ENCODE results near the gene NDUFB4.

Gene NDUFB4

DNA sequence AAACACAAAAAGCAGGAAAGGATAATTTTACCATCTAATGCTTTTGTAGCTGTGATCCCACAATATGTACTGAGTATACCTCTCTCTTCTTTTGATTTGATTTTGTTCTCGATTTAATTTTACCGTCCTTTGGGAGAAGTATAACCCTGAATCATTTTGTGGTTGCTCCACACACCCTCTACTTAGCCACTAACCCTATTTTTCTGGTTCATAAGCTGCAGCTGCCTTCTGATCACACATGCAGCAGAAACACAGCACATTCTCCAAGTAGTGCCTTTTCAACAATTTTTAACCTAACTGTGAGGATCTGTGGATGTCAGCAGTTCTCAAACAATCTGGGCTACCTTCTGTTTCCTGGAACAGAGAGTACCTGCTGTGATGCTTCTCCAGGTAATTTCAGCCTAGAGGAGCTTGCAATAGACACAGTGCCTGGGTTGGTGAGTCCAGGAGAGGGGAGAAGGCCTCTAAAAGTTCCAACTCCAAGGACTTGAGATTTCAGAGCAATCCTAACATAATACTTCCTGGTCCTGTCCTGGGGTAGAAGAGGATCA, 45.6 kb downstream of the NDUFB4 start:
- DNase-seq (ENCODE audit: insufficient read length) (no peak), FAIRE-seq (no peak)
- no peak for TF ChIP-seq POLR2AphosphoS5 (IDR thresholded peaks at IDR 0.05; ENCODE audit: low read depth, low read length)
- no peak for TF ChIP-seq TAF1 (IDR thresholded peaks at IDR 0.05; ENCODE audit: borderline replicate concordance, low read depth, low read length)
- TF ChIP-seq POLR2A (IDR thresholded peaks at IDR 0.05; ENCODE audit: low read depth, low read length), result no peak

DNA sequence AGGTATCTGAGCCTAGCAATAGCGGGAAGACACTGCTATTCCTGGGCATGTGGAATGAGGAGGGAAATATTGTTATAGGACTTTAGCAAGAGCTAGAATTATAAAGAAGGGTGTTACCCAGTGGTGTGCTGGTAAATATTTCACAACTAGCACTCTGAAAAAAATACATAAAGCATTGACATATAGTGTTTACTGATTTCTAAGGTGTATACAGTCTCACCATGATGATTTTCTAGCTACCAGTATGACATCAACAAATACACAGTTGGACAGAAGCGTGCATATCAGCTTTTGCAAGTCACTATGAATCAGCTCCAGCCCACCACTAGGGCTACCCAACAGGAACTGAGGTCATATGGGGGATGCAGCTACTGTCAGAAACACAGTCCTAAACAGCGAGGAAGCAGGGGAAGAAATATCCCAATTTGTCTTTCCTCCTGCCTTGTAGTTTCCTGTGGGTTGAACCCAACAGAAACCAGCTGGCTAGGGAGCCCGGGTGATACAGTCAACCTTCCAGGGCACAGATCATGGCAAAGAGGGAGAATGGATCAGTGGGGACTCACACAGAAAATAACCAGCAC, 46.3 kb downstream of the NDUFB4 start:
- DNase-seq (ENCODE audit: insufficient read length), result no peak
- TF ChIP-seq POLR2A (IDR thresholded peaks at IDR 0.05; ENCODE audit: low read depth, low read length) (no peak), TAF1 (IDR thresholded peaks at IDR 0.05; ENCODE audit: borderline replicate concordance, low read depth, low read length) (no peak), POLR2AphosphoS5 (IDR thresholded peaks at IDR 0.05; ENCODE audit: low read depth, low read length) (no peak)
- FAIRE-seq, result no peak

DNA sequence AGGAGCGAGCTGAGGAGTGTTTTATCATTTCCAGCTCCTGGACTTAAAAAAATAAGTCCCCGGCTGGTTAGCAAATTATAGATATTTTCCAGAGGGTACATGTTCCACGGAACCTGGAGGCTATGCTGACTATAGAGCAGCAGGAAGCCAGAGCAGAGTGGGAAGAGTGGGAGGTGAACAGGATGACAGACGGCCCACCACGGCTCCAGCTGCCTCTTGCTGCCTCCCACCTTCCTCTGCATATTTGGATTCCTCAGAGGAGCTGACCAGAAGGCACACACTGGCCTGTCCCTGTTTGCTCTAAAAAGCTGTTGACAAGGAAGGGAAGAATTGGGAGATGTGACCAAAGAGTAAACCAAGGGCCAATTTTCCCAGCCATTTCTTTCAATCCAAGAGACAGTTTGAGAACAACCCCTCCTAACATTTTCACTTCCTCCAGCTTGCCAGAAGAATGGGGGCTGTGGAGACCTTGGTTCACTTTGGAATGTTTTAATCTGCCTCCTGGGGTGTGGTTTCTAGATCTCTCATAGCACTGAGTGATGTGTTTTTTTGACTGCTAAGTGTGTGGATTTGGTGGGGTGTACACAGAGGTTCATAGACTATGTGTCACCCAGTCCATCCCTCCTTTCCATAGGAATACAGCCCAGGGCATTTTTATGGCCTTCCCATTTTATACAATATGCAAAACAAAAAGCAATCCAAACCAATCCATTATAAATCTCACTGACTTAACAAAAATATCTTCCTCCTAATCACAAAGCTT, 49.1 kb downstream of the NDUFB4 start:
- DNase-seq (ENCODE audit: insufficient read length), result no peak
- no peak for TF ChIP-seq TAF1 (IDR thresholded peaks at IDR 0.05; ENCODE audit: borderline replicate concordance, low read depth, low read length)
- TF ChIP-seq POLR2A (IDR thresholded peaks at IDR 0.05; ENCODE audit: low read depth, low read length), result no peak
- TF ChIP-seq POLR2AphosphoS5 (IDR thresholded peaks at IDR 0.05; ENCODE audit: low read depth, low read length), result no peak
- no peak for FAIRE-seq

DNA sequence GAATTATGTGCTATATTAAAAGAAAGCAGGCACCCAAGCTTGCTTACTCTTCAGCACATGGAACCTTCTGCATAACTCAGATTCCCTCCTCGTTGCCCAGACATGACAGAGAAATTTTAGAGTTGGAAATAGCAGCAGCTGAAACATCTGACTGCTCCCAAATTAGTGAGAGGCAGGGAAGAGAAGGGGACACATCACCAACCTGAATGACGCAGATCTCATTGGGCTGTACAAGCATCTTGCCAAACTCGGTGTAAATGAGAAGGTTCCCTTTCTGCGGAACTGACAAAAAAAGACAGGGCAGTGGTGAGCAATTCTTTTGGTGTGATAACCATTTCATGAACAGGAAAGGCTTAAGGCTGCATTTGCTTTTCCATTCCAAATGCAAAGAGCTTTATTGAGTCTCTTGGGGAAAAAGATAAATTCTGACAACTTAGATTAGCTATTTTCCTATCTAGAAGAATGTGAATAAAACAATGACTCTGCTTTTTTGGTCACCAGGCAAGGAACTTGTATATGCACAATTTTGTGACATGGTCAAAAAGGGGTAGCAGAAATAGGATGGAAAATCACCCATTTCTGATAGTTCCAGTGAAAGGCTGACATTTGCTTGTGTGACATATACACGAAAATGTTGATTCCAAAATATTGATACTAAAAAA, 50.8 kb downstream of the NDUFB4 start:
- FAIRE-seq (no peak), DNase-seq (ENCODE audit: insufficient read length) (no peak)
- TF ChIP-seq TAF1 (IDR thresholded peaks at IDR 0.05; ENCODE audit: borderline replicate concordance, low read depth, low read length), result no peak
- no peak for TF ChIP-seq POLR2AphosphoS5 (IDR thresholded peaks at IDR 0.05; ENCODE audit: low read depth, low read length)
- TF ChIP-seq POLR2A (IDR thresholded peaks at IDR 0.05; ENCODE audit: low read depth, low read length), result no peak

DNA sequence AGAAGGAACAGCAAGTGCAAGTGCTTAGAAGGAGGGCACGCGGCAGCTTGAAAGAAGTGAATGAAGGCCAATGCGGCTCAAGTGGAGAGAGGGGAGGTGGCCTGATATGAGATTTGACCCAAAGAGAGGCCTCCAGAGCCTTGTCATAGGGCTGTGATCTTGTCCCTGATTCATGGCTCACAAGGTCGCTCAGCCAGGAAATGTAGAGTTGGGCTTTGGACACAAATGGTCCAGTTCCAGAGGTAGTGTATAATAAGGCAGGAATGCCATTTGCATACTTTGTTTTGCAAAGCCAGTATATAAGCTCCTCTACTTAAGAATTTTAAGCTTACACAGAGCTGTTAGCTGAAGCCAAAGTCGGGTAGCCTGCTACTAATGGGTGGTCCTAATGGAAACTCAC, 52.2 kb downstream of the NDUFB4 start:
- no peak for DNase-seq (ENCODE audit: insufficient read length)
- FAIRE-seq, result no peak
- no peak for TF ChIP-seq TAF1 (IDR thresholded peaks at IDR 0.05; ENCODE audit: borderline replicate concordance, low read depth, low read length)
- no peak for TF ChIP-seq POLR2AphosphoS5 (IDR thresholded peaks at IDR 0.05; ENCODE audit: low read depth, low read length)
- no peak for TF ChIP-seq POLR2A (IDR thresholded peaks at IDR 0.05; ENCODE audit: low read depth, low read length)

DNA sequence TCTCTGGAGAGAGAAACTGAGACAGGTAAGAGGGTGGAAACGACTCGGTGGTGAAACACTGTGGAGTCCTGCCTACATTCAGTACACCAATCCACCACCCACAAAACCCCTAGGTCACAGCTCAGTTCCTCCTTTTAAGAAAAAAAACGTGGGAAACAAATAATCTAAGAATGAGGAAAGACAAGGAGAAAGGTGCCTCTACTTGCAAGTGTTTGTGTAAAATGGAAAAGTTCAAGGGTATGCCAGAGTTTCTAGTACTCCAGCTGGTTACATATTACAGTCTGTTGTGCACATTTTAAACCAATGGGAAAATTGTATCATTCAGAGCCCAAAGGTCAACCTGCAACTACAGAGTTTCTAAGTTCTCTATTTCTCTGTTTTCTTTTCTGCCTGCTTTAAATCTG, 53.7 kb downstream of the NDUFB4 start:
- TF ChIP-seq TAF1 (IDR thresholded peaks at IDR 0.05; ENCODE audit: borderline replicate concordance, low read depth, low read length) (no peak), POLR2A (IDR thresholded peaks at IDR 0.05; ENCODE audit: low read depth, low read length) (no peak), POLR2AphosphoS5 (IDR thresholded peaks at IDR 0.05; ENCODE audit: low read depth, low read length) (no peak)
- DNase-seq (ENCODE audit: insufficient read length) (no peak), FAIRE-seq (no peak)

DNA sequence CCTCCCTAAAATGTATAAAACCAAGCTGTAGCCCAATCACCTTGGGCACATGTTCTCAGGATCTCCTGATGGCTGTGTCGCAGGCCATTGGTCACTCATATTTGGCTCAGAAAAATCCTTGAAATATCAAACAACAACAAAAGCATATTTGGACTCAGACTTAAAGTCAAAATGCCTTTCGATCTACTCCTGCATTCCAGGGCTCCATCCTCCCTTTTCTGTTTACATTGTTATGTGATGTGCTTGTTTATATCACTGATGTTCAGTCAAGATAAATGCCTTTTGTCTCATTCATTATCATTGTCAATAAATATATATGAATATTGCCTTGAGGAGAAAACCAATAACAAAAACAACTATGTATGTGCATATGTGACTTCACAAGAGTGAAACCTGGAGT, 54.2 kb downstream of the NDUFB4 start:
- no peak for DNase-seq (ENCODE audit: insufficient read length)
- TF ChIP-seq POLR2A (IDR thresholded peaks at IDR 0.05; ENCODE audit: low read depth, low read length) (no peak), TAF1 (IDR thresholded peaks at IDR 0.05; ENCODE audit: borderline replicate concordance, low read depth, low read length) (no peak), POLR2AphosphoS5 (IDR thresholded peaks at IDR 0.05; ENCODE audit: low read depth, low read length) (no peak)
- no peak for FAIRE-seq

All from GM12892 (cell line).